Epithelial cell of proximal tubule (primary cell): ENCODE measurements around the gene LRRFIP1. TPM values are rescaled to one million over a fixed set of nuclear protein-coding genes. Genes with fewer than 3 reads are reported as not detected.

Experiments used
- DNase-seq: peaks from one replicate; pipeline ENCODE4 v3.0.0-alpha.2; 2011; ENCODE audit warnings: low read depth
- H3K4me3 ChIP-seq: 2 replicates; pipeline ENCODE4 v1.5.1; 2011; ENCODE audit warnings: low read depth, mild to moderate bottlenecking, low read length
- CTCF ChIP-seq: conservative IDR thresholded peaks from 2 replicates; pipeline ENCODE4 v1.5.1; 2012; ENCODE audit warnings: low read depth, mild to moderate bottlenecking, low read length
- total RNA-seq: library from RNA; depleted of rRNA; stranded (reverse); fragments of >200 nt; gene quantifications from 2 replicates; pipeline ENCODE4 v1.2.3, GENCODE V29; 2015

LRRFIP1 gene
- total RNA-seq, 1 donor from 2014 or later, result 69.0 TPM

- TF ChIP-seq CTCF, result no peak
- no peak overlapping the region for H3K4me3 ChIP-seq
- no peak for DNase-seq
These were observed 41.7 kb upstream of the LRRFIP1 start for GRCh38 chr2:237585590-237586221.

GRCh38 chr2:237588044-237588696 is 39.2 kb upstream of the LRRFIP1 start:
- TF ChIP-seq CTCF, result no peak

GRCh38 chr2:237590272-237591140 is 36.9 kb upstream of the LRRFIP1 start, which contains the start of gene RAB17:
Gene RAB17 (minus strand): TSS chr2:237590734. CDS start chr2:237586154, 4,580 bp downstream.
- peak within 1 kb of the TSS; percentile 51 for H3K4me3 ChIP-seq
- peak; percentile 31 for DNase-seq
- no peak for TF ChIP-seq CTCF

More at GRCh38 chr2:237588044-237588696, 39.2 kb upstream of the LRRFIP1 start:
- no peak overlapping the region for H3K4me3 ChIP-seq
- no peak for DNase-seq

- no peak for TF ChIP-seq CTCF
- DNase-seq, result no peak
- H3K4me3 ChIP-seq, result peak overlapping the region; percentile 51
These were observed 36.1 kb upstream of the LRRFIP1 start for GRCh38 chr2:237591141-237591881.

- no peak for TF ChIP-seq CTCF
- DNase-seq, result no peak
- H3K4me3 ChIP-seq, result no peak overlapping the region
These were observed 34.9 kb upstream of the LRRFIP1 start for GRCh38 chr2:237592425-237592980.

- no peak overlapping the region for H3K4me3 ChIP-seq
- no peak for TF ChIP-seq CTCF
- DNase-seq, result no peak
These were observed 34.4 kb upstream of the LRRFIP1 start for GRCh38 chr2:237593036-237593435.
